ENCODE data around the gene VPS33A. TPM values are rescaled to one million over a fixed set of nuclear protein-coding genes. Genes with fewer than 3 reads are reported as not detected.

The VPS33A gene
- polyA plus RNA-seq, 1 experiment, result 13.2 TPM

DNA sequence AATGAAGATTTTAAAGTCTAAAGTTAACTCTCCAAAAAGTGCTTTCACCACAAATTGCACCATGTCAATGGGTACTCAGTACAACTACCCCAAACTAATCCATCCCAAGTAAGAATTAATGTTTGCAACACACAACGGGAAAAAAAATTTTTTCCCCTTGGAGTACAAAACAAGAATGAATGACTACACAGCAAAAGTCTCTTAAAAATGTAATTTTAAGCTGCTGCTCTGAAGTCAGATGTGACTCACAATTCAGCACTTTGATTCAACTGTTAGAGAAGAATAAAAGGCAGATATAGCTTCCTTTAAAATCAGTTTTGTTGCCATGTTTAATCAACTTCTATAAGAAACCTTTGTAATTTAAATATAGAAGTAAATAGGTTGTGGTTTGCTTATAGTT, 42.5 kb upstream of the VPS33A start:
- TF ChIP-seq, protein P1, sequence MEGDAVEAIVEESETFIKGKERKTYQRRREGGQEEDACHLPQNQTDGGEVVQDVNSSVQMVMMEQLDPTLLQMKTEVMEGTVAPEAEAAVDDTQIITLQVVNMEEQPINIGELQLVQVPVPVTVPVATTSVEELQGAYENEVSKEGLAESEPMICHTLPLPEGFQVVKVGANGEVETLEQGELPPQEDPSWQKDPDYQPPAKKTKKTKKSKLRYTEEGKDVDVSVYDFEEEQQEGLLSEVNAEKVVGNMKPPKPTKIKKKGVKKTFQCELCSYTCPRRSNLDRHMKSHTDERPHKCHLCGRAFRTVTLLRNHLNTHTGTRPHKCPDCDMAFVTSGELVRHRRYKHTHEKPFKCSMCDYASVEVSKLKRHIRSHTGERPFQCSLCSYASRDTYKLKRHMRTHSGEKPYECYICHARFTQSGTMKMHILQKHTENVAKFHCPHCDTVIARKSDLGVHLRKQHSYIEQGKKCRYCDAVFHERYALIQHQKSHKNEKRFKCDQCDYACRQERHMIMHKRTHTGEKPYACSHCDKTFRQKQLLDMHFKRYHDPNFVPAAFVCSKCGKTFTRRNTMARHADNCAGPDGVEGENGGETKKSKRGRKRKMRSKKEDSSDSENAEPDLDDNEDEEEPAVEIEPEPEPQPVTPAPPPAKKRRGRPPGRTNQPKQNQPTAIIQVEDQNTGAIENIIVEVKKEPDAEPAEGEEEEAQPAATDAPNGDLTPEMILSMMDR (IDR thresholded peaks at IDR 0.05; ENCODE audit: insufficient read depth, low read depth, low read length), result no peak

DNA sequence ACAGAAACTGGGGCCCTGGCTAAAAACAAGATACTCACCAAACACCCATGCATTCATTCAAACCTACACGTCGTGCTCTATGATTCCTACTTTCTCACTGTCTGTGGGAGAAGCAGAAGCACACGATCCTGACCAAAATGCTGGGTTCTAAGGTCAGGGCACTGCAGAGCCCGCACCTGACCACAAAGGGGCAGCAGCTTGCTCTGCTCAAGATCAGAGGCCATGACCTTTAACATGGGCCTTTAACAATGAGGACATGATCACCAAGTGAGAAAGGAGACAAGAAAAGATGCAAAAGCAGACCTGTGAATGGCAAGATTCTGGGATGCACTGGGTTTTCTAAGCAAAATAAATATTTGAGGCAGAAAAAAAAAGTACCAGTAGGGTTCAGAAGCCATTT, 40.1 kb upstream of the VPS33A start:
- Histone ChIP-seq H3K4me3 (ENCODE audit: low read depth, low read length) (no peak overlapping the region), H3K36me3 (ENCODE audit: control insufficient read depth, insufficient read depth, low read length) (peaks cover 12% of the 10 kb centered on the region), H3K27me3 (ENCODE audit: control insufficient read depth, insufficient read depth, low read length) (no peaks in the 10 kb centered on the region)
- CTCF ChIA-PET, result interaction anchor here (0.7 kb wide), 1 partner anchor 531 kb away, joined by 3 read pairs; no protein-coding TSS in a partner anchor
- no peak for DNase-seq (ENCODE audit: low read depth)
- TF ChIP-seq, protein P1 (IDR thresholded peaks at IDR 0.05; ENCODE audit: insufficient read depth, low read depth, low read length), result no peak
- POLR2A ChIA-PET, result no interaction called here

More for the DNA sequence above, 42.5 kb upstream of the VPS33A start:
- Histone ChIP-seq H3K27me3 (ENCODE audit: control insufficient read depth, insufficient read depth, low read length) (no peaks in the 10 kb centered on the region), H3K4me3 (ENCODE audit: low read depth, low read length) (no peak overlapping the region), H3K36me3 (ENCODE audit: control insufficient read depth, insufficient read depth, low read length) (peaks cover 11% of the 10 kb centered on the region)
- CTCF ChIA-PET, result interaction anchor here (1.2 to 1.6 kb wide), 3 partner anchors 10 to 47 kb away, joined by 3 to 4 read pairs (median 4); no protein-coding TSS in a partner anchor
- peak; percentile 5 for DNase-seq (ENCODE audit: low read depth)
- POLR2A ChIA-PET, result interaction anchor here (0.6 kb wide), 2 partner anchors 290 to 511 kb away, joined by 3 read pairs; no protein-coding TSS in a partner anchor

DNA sequence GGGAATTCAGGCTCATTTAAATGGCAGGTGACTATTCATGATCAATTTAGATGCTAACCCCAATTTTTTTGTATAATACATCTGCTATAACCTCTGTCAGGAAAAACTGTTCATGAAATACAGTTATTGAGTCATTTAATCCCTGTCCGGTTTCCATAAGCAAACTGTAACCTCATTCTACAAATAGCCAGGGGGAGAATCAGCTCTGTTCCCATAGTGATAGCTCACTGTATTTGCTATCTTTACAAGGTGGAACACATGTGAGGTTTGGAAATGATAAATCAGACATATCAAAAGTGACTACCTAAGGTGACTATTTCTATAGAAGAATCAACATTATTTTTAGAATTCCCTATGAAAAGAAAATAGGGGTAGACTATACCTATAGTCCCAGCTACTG, 38.6 kb upstream of the VPS33A start:
- H3K4me3 ChIP-seq (ENCODE audit: low read depth, low read length), result no peak overlapping the region
- H3K27me3 ChIP-seq (ENCODE audit: control insufficient read depth, insufficient read depth, low read length), result no peaks in the 10 kb centered on the region
- ChIA-PET POLR2A (no interaction called here), CTCF (interaction anchor here (1.1 kb wide), 1 partner anchor 31 kb away, joined by 3 read pairs; no protein-coding TSS in a partner anchor)
- DNase-seq (ENCODE audit: low read depth), result no peak
- TF ChIP-seq, protein P1 (IDR thresholded peaks at IDR 0.05; ENCODE audit: insufficient read depth, low read depth, low read length), result no peak
- H3K36me3 ChIP-seq (ENCODE audit: control insufficient read depth, insufficient read depth, low read length), result peaks cover 12% of the 10 kb centered on the region

DNA sequence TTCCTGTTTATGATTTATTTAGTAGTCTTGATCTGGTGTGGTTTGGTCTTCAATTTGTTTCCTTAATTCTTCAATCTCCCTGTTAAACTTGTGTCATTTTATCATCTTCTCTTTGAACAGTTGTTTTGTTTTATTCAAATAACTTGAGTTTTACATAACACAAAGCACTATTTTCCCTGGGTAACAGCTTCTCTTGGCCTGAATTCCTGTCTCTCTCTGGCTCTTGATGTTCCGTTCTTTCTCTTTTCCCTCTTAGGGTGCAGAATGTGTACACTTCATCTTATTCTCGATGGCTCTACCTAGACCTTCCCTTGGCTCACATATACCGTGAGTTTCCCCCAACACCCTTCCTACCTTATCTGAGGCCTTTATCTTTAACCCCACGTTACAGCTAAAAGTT, 36.8 kb upstream of the VPS33A start:
- TF ChIP-seq, protein P1 (IDR thresholded peaks at IDR 0.05; ENCODE audit: insufficient read depth, low read depth, low read length), result no peak
- no peak for DNase-seq (ENCODE audit: low read depth)
- Histone ChIP-seq H3K4me3 (ENCODE audit: low read depth, low read length) (no peak overlapping the region), H3K36me3 (ENCODE audit: control insufficient read depth, insufficient read depth, low read length) (peaks cover 11% of the 10 kb centered on the region), H3K27me3 (ENCODE audit: control insufficient read depth, insufficient read depth, low read length) (no peaks in the 10 kb centered on the region)
- ChIA-PET POLR2A (no interaction called here), CTCF (no interaction called here)

DNA sequence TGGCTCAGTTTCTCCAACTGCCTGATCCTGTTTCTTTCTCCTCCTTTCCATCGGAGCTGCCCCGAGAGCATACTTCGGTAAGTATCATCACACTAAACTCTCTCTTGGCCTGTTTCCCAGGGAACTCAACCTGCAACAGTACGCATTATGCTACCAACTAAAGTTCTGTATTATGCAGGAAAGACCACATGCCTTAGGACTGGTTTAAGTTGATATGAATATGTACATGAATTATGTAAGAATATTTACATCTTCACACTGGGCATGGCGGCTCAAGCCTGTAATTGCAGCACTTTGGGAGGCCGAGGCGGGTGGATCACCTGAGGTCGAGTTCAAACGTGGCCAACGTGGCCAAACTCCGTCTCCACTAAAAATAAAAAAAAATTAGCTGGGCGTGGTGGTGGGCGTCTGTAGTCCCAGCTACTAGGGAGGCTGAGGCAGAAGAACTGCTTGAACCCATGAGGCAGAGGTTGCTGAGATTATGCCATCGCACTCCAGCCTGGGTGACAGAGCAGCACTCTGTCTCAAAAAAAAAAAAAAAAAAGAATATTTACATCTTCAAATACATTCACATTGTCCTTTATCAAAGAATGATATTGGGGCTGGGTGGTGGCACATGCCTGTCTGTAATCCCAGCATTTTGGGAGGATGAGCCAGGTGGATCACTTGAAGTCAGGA, 31.9 kb upstream of the VPS33A start:
- TF ChIP-seq, protein P1 (IDR thresholded peaks at IDR 0.05; ENCODE audit: insufficient read depth, low read depth, low read length), result no peak
- H3K36me3 ChIP-seq (ENCODE audit: control insufficient read depth, insufficient read depth, low read length), result peaks cover 11% of the 10 kb centered on the region
- H3K4me3 ChIP-seq (ENCODE audit: low read depth, low read length), result no peak overlapping the region
- no peak for DNase-seq (ENCODE audit: low read depth)
- ChIA-PET POLR2A (no interaction called here), CTCF (no interaction called here)
- no peaks in the 10 kb centered on the region for H3K27me3 ChIP-seq (ENCODE audit: control insufficient read depth, insufficient read depth, low read length)

Data from BJ (cell line).